ENCODE data around the gene FAM131B. TPM values are rescaled to one million over a fixed set of nuclear protein-coding genes. Genes with fewer than 3 reads are reported as not detected.

The FAM131B gene
- total RNA-seq, 1 donor, result 3.2 TPM

GRCh38 chr7:143334244-143334643, 28.3 kb downstream of the FAM131B start:
- DNase-seq (ENCODE audit: low read depth), result no peak
- TF ChIP-seq, protein P1, sequence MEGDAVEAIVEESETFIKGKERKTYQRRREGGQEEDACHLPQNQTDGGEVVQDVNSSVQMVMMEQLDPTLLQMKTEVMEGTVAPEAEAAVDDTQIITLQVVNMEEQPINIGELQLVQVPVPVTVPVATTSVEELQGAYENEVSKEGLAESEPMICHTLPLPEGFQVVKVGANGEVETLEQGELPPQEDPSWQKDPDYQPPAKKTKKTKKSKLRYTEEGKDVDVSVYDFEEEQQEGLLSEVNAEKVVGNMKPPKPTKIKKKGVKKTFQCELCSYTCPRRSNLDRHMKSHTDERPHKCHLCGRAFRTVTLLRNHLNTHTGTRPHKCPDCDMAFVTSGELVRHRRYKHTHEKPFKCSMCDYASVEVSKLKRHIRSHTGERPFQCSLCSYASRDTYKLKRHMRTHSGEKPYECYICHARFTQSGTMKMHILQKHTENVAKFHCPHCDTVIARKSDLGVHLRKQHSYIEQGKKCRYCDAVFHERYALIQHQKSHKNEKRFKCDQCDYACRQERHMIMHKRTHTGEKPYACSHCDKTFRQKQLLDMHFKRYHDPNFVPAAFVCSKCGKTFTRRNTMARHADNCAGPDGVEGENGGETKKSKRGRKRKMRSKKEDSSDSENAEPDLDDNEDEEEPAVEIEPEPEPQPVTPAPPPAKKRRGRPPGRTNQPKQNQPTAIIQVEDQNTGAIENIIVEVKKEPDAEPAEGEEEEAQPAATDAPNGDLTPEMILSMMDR (IDR thresholded peaks at IDR 0.05; ENCODE audit: insufficient read depth, low read length), result no peak
- no peak overlapping the region for H3K4me3 ChIP-seq (ENCODE audit: low read depth, low read length)

GRCh38 chr7:143331179-143331801, 31.2 kb downstream of the FAM131B start:
- TF ChIP-seq, protein P1 (IDR thresholded peaks at IDR 0.05; ENCODE audit: insufficient read depth, low read length), result no peak
- H3K4me3 ChIP-seq (ENCODE audit: low read depth, low read length), result no peak overlapping the region
- peak; percentile 95 for DNase-seq (ENCODE audit: low read depth)

DNA sequence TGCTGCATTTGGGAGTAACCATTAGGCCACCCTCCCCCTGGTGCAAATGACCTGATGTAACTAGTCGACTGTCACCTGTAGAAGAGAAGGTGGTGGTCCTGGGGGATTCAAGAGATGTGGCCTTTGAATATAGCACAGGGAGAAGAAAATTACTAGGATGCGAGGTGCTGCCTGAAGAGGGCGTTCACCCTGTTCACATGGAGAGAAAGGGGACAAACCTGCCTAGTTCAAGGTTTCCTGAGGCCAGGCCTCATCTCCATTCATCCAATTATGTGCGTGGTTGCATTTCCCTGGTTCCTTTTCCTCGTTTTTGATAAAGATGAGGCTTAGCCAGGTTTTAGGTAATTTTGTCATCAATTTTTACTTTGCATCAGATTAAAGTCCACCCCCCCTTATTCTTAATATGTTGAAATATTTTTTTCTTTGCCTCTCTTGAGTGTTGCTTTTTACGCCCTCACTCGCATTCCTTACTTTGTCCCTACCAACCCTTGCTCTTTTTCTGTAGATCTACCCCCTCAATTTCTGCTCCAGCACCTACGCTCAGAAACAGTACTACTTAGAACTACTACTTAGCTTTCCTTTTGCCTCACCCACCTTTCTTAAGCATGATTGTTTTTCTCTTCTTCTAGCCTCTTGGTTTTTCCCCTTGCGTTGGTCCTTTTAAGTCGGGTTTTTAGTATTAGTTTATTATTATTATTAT, 32.9 kb downstream of the FAM131B start:
- H3K4me3 ChIP-seq (ENCODE audit: low read depth, low read length), result no peak overlapping the region
- TF ChIP-seq, protein P1 (IDR thresholded peaks at IDR 0.05; ENCODE audit: insufficient read depth, low read length), result no peak
- DNase-seq (ENCODE audit: low read depth), result no peak

- TF ChIP-seq, protein P1 (IDR thresholded peaks at IDR 0.05; ENCODE audit: insufficient read depth, low read length), result no peak
- H3K4me3 ChIP-seq (ENCODE audit: low read depth, low read length), result no peak overlapping the region
- DNase-seq (ENCODE audit: low read depth), result no peak
These were observed 34.6 kb downstream of the FAM131B start for GRCh38 chr7:143327903-143328302.

DNA sequence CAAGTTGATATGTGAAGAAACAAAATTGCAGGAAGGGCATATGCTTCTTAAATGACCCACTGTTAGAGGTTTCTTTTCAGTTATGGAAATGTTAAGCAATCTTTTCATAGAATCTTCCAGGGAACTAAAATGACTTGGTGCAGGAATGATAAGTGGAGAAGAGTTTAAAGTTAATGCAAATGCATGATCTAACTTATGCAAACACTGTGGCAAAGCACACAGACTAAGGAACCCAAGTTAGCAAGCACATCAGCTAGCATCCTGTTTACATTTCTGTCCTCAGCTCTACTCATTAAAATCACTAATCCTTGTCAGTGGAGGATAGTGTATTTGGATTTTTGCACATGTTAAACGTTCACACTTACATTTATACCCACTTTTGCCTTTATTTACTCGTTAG, 37.3 kb downstream of the FAM131B start:
- no peak for DNase-seq (ENCODE audit: low read depth)
- TF ChIP-seq, protein P1 (IDR thresholded peaks at IDR 0.05; ENCODE audit: insufficient read depth, low read length), result no peak
- no peak overlapping the region for H3K4me3 ChIP-seq (ENCODE audit: low read depth, low read length)

GRCh38 chr7:143323653-143324052, 38.9 kb downstream of the FAM131B start:
- TF ChIP-seq, protein P1 (IDR thresholded peaks at IDR 0.05; ENCODE audit: insufficient read depth, low read length), result no peak
- DNase-seq (ENCODE audit: low read depth), result no peak
- H3K4me3 ChIP-seq (ENCODE audit: low read depth, low read length), result no peak overlapping the region
